ENCODE results near the gene DOCK4.

Gene DOCK4

DNA sequence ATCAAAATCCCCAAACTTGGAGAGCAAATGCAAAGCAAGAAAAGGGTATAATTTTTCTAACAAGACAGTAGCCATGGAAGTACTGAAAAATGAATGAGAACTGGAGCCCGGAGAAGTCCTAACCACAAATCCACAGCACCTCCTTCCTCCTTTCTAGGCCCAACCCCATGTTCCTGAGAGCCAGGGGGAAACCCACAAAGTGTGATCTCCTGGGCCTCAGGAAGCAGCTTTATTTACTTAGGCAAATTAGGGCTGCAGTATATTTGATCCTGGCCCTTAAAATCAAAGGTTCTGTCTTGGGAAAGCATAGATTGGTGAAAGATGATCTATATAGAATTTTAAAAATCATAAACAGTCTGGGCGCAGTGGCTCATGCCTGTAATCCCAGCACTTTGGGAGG, 103.0 kb downstream of the DOCK4 start:
- DNase-seq = peak in 1 of 3 experiments; percentile 34

DNA sequence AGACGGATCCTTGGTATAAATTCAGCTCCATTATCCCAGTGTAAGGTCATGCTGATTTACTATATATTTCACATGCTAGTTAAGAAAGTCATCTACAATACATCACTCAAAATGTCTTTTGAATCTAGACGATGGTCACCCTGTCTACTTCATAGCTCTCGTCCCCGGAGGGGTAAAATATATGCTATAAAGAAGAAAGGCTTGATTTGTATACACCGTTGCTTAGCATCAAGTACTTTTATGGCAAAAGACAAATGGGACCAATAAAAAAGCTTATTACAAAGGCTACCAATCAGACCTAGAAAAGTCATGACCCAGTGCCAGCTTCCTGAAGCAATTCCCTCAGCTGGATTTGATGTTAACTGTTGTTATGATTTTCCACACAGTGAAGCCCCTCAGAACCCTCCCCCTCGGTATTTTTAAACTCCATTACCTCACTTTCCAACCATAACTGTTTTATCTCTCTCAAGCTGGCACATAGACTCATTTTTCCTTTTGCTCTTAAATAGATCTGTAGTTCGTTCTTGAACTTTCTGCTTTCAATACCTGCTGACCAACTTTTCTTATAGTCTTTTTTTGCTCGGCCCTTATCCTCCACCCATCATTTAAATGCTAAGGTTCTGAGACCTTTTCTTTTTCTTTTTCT, 104.9 kb downstream of the DOCK4 start:
- DNase-seq = no peak

DNA sequence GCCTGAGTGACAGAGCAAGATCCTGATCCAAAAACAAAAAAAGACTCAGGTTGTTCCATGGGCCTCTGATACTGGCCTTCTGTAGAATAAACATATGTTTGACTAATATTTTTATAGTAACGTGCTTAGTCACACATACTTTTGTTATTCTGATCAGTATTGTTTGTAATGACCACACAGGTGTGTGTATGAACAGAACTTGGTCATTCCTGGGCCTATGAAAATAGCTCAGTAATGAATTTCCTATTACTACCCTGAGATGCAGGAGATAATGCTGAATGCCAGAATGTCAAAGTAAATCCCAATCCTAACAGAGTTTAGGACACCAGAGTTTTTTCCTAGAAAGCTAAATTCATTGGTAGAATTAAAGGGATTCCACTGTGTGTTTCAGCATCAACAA, 108.7 kb downstream of the DOCK4 start:
- no peak for DNase-seq

DNA sequence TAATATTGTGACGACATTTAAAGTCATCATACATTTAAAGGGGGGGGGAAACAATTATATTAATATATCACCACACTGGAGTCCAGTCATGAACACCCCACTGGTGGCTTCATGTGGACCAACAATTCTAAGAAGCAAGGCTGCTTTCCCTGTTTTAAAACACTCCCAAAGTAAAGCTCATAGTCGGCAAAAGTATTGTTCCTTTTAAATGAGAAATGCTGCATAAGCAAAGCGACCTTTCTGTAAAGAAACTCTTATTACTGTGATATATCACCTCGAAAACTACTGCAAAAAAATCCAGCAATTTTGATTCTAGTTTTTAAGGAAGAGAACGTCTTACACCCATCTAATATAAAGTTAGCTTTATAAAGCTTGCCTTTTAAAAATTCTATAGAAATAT, 112.8 kb downstream of the DOCK4 start:
- DNase-seq = no peak

DNA sequence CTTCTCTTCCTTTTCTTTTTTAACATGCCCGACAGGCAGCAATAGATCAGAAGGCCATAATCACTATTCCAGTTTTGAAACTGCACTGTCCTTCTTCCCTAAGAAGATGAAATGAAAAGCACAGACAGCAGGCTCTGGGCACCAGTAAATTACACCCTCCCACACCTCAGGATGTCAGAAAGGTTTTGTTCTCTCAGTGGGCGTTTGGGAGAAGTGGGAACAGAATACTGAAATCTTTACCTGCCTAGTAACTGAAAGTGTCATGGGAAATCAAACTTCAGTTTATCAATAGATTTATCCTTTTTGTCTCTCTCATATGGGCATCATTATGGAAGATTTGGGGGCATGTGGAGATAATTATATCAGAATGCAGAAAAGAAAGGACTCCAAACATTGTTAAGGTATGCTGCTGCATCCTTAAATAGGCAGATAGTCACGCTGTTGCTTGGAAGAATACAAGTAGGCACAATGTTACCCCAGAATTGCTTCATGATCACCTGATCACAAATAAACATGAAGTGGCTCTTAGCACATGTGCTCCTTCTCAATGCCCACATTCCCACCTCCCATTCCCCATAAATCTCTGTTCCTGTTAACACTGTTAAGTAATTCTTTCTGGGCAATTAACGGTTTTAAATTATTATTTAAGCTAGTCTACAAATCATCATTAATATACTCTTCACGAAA, 113.3 kb downstream of the DOCK4 start:
- peak in 2 of 3 experiments; percentile 17 to 54 for DNase-seq

DNA sequence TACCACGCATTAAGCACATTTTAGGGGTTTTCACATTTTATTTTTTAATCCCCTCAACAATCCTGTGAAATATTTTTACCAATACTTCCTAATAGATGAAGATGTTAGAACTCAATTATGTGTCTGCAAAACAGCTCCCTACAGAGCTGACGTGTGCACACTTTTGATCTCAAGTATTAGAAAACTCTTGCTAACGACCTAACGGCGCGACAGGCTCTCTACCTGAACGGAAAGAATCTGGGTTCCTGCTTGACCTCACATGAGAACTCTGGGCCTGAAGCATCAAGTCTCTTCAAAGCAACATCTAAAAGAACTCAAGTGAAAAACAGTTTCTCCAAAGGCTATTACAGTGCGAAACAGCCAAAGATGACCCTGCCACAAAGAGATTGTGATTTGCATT, 113.9 kb downstream of the DOCK4 start:
- peak in 1 of 3 experiments; percentile 52 for DNase-seq

DNA sequence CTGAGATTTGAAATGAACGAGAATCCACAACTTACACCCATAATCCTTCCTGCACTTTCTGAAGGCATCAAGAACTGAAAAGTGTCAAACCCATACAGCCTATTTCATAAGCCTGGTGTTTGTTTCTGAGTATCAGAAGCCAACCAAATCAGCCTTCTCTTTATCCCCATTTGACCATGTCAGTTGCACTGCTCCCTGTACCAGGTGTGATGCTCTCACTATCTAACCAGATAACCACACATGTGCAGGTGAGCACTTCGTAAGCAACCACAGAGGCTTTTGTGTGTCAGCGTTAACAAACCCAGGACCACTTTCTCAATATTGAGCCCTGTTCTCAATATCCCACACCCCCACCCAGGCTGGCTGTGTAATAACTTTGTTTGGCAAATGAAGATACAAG, 114.4 kb downstream of the DOCK4 start:
- DNase-seq = no peak

DNA sequence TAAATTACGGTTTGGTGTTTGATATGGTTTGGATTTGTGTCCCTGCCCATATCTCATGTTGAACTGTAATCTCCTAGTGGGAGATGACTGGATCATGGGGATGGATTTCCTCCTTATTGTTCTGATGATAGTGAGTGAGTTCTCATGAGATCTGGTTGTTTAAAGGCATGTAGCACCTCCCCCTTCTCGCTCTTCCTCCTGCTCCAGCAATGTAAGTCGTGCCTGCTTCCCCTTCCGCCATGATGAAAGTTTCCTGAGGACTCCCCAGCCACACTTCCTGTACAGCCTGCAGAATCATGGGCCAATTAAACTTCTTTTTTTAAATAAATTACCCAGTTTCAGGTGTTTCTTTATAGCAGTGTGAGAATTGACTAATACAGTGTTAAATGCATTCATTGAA, 116.6 kb downstream of the DOCK4 start:
- DNase-seq = no peak

DNA sequence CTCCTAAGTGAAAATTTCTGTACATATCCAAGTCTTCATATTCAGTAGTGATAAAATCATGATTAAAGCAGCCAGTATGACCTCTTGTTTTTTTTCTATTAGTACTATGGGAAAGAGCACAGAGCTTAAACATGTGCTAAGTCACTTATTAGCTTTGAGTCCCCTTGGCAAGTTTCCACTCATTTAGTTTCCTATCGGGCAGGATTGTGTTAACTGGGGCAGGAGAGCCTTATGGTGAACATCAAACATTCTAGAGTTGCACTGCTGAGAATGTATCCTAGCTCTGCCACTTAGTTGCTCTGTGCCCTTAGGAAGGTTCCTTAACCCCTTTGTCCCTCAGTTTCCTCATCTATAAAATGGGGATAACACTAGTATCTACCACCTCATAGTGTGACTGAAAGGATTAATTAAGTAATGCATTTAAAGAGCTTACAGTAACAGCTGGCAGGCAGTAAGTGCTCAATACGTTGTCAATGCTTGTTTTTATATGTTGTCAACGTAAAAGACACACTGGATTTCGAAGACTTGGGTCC, 117.6 kb downstream of the DOCK4 start:
- no peak for DNase-seq

DNA sequence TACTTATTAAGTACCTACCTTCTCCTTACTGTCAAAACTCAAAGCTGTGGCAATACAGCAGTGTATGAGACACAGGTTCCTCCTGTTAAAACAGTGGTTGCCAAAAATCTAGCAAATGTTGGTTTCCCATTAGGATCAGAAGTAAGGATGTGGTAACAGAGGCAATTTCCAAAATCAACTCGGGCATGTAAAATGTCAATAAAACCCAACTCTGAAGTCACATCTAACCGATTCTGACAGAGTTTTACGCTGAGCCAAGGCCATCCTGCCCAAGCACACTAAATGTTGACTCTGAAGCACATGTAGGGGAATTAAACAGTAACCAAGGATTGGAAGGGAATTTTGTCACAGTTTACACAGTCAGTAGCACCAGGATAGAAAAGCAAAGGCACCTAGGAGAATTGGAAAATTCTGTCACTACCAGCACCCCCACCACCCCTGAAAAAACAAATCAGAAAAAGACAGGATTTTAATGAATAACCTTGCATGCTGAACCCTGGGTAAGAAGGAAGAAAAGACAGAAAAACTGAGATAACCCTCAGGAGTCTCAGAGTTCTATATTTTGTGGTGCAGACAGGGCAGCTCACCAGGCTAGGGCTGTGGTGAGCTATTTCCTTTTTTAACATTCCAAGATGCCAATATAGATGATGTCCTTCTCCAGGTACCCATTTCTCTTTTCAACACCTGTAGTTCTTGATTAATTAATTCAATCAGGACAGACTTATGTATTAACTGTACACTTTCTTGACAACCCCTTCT, 119.5 kb downstream of the DOCK4 start:
- no peak for DNase-seq

DNA sequence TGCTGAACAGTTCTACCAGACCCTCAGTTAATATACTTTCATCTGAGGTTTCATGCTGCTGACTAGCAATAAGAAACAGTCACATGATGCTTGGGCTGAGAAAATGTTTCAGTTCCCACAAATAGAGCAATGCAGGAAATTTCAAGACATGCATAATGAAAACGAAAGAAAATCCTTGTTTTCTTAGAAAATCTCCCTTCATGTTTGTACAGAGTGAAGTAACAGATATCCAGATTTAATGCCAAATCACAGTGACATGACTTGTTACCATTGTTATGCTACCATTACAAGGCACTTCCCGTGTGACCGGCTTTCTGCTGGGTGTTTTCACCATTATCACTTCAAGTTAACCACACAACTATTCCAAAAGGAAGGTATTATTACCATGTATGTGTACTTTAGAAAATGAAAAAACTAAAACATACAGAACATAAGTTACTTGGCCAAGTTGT, 121.7 kb downstream of the DOCK4 start:
- no peak for DNase-seq

DNA sequence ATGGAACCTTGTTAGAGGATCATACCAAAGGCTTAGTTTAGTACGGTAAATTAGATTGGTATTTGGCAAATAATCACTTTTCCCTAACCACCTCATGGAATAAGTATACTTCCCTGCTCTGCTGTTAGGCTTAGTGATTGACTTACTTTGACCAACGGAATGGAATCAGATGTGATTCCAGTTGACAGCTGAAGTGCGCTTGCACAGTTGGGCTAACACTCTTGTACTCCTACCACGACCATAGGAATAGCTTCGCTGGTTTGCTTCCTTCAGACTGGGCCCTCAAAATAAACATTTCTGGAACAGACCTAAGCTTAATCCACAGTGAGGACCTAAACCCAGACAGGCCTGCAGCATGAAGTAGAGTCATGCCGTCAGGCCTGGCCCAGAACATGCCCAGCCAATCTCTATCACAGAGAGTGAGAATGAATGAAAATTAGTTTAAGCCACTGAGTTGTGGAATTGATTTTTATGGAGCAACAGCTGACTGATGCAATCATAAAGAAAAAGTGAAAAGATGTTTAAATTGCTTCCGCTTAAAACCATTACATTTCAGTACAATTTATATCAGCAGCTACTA, 122.3 kb downstream of the DOCK4 start:
- DNase-seq = no peak

DNA sequence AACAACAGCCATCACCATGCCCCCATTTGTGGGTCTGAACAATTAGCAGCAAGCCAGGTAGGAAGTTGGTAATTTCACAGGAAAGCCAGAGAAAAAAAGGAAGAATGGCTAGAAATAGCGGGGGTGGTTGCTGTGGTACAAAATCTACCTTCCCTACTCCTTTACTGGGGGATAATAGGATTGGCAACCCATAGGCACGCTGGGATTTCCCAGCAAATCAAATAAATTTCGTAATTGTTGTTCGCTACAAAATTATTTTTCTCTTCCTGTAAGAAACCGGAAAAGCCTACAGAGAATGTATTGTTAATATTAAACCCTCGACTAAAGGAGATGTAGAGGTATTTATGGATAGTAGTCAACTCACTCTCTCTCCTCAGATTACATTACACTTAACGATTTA, 123.9 kb downstream of the DOCK4 start:
- DNase-seq = no peak

DNA sequence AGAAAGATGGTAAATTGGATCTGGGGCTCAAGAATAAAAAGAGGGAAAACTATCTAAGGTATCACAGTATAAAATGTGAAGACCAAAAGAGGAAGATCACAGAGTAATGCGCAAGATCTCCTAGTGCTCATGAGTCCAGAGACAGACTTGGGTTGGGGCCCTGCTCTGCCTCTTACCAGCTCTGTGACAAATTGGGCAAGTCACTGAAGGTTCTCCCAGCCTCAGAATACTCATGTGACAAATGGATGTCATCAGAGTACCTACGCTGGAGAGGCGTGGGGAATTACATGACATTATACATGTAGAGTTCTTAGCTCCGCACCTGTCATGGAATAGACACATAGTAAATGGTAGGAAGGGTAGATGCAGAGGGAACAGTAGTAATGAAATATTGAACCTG, 124.4 kb downstream of the DOCK4 start:
- DNase-seq = no peak

DNA sequence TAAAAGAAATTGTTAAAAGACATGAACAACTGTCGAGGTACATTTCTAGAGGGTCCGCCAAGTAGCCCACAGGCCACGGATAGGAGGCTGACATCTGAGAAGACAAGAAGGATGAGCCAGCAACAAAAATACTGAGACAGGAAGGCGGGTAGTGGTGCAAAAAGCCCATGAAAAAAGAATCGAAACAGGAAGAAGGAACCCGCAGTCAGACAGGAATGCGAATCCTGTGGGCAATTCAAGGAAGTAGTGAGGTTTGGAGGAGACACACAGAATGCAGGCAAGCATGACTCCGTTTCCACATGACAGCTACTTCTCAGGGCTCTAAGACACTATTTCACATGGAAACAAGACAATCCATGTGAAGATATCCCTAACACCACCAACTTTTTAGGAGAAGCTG, 125.2 kb downstream of the DOCK4 start:
- no peak for DNase-seq

DNA sequence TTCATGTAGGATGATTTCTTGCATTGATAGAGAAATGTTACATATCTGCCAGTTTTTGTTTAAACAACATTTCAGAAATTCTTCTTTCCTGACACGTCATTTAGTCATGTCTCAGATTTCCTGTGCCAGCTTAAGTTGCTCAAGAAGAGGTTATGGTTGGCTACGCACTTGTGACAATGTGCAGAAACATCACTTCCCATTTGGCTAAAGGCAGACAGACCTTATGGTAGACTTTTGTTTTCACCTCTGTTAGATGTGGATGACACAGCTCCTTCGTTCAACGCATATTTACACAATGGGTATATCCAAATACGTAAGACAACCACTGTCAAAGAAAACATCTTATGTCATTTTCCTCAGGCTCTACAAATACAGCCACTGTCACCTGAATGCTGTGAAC, 125.8 kb downstream of the DOCK4 start:
- DNase-seq = peak in 1 of 3 experiments; percentile 53

DNA sequence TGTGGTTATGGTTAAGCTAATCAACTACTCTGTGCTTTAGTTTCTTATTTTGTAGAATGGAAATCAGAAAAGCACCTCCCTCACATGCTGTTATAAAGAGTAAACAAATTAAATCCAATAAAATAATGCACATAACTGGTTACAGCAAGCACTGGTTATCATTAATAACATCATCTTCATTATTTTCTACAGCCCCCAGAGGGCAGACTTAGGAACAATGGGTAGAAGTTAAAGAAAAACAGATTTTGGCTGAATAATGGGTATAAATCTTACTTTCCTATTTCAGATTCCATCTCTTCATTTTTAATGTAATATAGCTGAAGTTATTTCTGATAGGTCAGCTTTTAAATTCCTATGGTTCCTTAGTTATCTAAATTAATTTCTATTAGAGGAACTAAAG, 126.5 kb downstream of the DOCK4 start:
- peak in 1 of 3 experiments; percentile 14 for DNase-seq

DNA sequence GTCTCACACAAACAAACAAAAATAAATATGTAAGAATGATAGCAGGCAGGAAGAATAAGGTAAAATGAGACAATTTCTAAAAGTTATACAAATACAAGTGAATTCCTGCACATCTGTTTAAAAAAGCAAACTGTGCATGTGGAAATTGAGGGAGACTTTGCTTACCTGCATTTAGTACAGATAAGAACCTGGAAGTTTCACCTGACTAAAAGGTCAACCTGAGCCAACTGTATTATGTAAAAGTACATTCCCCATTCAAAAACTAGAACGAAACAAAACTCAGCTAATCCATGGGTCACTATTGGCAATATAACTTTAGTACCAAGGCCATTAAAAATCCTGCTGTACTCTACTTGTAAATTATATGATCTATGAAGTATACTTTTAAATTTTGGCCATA, 127.1 kb downstream of the DOCK4 start:
- no peak for DNase-seq

DNA sequence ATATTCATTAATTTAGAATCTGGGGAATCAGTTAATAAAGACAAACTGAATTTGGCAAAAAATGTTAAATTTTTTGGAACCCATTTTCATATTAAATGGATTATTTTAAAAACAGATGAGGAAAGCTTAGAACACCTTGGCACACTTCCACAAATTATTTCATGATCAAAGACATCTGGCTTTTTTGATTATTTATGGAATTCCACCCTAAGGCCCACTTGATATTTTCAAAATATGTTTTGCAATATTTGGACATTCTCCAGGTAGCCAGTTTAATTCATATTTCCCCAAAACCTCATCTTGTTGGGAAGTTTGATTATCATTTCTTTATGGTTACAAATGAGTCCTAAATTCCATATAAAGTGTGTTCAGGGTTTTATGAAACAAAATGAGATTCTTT, 129.9 kb downstream of the DOCK4 start:
- no peak for DNase-seq

DNA sequence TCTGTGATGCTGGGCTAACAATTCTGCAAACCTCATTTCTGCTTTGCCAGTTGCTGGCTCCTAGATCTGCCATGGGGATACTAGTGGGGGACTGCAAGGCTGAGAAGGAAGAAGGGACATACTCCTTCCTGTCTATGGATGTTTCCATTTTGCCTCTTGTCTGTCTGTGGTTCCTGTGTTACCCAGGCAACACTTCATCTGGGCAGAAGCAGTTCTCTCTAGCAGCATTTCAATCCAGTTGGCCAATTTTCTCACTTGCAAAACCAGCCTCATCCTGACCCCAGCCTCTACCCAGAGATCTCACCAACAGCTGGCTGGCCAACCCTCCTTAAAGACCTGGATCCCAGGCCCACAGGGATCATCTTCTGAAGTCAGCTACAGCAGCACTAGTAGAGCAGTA, 131.7 kb downstream of the DOCK4 start:
- DNase-seq = no peak

DNA sequence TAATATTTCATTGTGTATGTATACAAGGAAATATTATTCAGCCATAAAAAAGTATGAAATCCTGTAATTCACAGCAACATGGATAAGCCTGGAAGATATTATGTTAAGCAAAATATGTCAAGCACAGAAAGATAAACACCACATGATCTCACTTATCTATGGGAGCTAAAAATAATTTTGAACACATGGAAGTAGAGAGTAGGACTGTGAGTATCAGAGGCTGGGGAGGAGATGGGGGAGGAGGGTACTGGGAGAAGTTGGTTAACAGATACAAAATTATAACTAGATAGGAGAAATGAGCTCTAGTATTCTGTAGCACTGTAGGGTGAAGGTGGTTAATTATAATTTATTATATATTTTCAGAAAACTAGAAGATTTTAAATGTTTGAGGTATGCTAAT, 132.7 kb downstream of the DOCK4 start:
- no peak for DNase-seq

DNA sequence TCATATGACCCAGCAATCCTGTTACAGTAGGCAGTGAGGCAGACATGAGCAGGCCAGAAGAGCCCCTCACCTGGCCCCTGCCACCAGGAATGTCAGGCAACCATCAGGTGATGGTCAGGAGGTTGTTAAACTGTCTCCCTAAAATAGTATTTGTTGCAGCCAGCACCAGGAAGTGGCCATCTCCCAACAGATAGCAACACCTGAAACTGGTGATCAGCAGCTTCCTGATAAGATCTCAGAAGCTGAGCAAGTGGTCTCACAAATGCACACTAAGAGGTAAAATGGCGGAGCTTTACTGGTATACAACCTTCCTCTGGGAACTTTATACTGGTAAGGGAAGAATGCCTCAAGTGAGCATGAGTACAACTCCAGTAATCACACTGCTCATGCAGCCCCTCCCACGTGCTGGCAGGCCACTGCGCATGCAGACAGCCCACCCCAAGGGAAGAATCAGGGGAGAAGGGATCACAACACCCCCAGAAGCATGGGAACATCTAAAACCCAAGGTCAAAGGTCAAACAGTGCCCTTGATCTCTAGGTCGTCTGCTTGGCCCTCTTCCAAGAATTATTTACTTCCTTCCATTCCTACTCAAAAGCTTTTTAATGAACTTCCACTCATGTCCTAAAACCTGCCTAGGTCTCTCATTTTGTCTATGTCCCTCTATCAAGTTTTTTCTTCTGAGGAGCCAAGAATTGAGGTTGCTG, 133.5 kb downstream of the DOCK4 start:
- no peak for DNase-seq

DNA sequence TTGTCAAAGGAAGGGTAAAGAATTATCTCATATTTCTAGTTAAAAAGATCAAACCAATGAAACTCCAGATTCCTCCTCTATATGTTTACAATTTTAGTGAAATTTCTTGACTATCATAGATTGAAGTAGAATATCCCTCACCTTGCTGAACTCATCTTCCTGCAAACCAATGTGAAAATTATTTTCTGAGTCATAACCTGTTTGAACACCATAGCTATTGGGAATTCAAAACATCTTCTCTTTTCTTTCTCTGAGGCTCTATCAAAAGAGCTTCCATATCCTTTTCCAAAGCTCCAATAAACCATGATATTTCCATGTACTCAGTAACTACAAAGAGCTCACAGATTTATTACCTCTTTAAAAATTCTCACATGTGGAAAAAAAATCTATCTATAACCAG, 134.3 kb downstream of the DOCK4 start:
- DNase-seq = no peak

Measured in NCI-H1417 (cell line).